B cell (primary cell): ENCODE measurements around the gene NOS1. TPM values are rescaled to one million over a fixed set of nuclear protein-coding genes. Genes with fewer than 3 reads are reported as not detected.

Source experiments
- ATAC-seq: fragments of 200-7000 bp; cut with Tn5 transposase; one replicate; pipeline ENCODE4 v1.10.0; 2021; ENCODE audit warnings: low read depth, mild to moderate bottlenecking, moderate number of reproducible peaks, moderate library complexity
- CTCF ChIA-PET: fragments of 350-600 bp; sonication (Branson Sonifier 250); formaldehyde crosslinking; loops from one replicate; lab custom pipeline; 2021; ENCODE audit warnings: antibody characterized with exemption, inconsistent platforms; lab: Charles Lee
- POLR2A ChIA-PET: fragments of 350-600 bp; sonication (Branson Sonifier 250); formaldehyde crosslinking; loops from one replicate; lab custom pipeline; 2021; ENCODE audit warnings: antibody characterized with exemption; lab: Charles Lee
- DNase-seq: peaks from one replicate; pipeline ENCODE4 v3.0.0; 2013
- H2AFZ ChIP-seq: 2 replicates; pipeline ENCODE4 v1.6.1; 2012; ENCODE audit warnings: mild to moderate bottlenecking, low read depth, low read length; ENCODE audit not compliant: insufficient read depth, poor library complexity, severe bottlenecking
- H3K27ac ChIP-seq, 2 donors: 1 replicate in 1 of 2; 2 replicates in 1 of 2; pipeline ENCODE4 v1.5.1; 2012 to 2013; ENCODE audit warnings: low read length in 2 of 2, mild to moderate bottlenecking in 2 of 2, moderate library complexity in 1 of 2
- H3K27me3 ChIP-seq, 4 experiments: fragments of 200-600 bp in 1 of 4; sonication (generic) in 1 of 4; replicated peaks in 1 of 4; 1 replicate in 2 of 4; 2 replicates in 2 of 4; pipeline versions ENCODE4 v1.6.1 to v1.7.0; 2013 to 2016; ENCODE audit warnings: low read length in 3 of 4, mild to moderate bottlenecking in 2 of 4, mixed read lengths in 1 of 4, moderate library complexity in 1 of 4; ENCODE audit not compliant: insufficient read depth in 4 of 4, control insufficient read depth in 3 of 4; ENCODE audit errors: control extremely low read depth in 1 of 4
- H3K36me3 ChIP-seq, 2 experiments: replicated peaks in 1 of 2; 1 replicate in 1 of 2; 2 replicates in 1 of 2; pipeline versions ENCODE4 v1.6.1 to v1.7.1; 2013; ENCODE audit warnings: low read length in 1 of 2; ENCODE audit not compliant: insufficient read depth in 2 of 2, control insufficient read depth in 1 of 2; ENCODE audit errors: control extremely low read depth in 1 of 2, extremely low read depth in 1 of 2
- H3K4me1 ChIP-seq, 2 donors: fragments of 200-600 bp in 1 of 2; sonication (generic) in 1 of 2; 1 replicate in 1 of 2; 2 replicates in 1 of 2; pipeline versions ENCODE4 v1.5.1 to v1.6.1; 2013 to 2017; ENCODE audit warnings: low read length in 2 of 2; ENCODE audit not compliant: control insufficient read depth in 2 of 2, insufficient read depth in 2 of 2
- H3K4me2 ChIP-seq: replicated peaks from 2 replicates; pipeline ENCODE3; 2012; ENCODE audit warnings: mild to moderate bottlenecking, low read depth, low read length; ENCODE audit not compliant: poor library complexity, severe bottlenecking
- H3K4me3 ChIP-seq, 5 experiments: fragments of 200-600 bp in 1 of 5; sonication (generic) in 1 of 5; 1 replicate in 3 of 5; 2 replicates in 2 of 5; pipeline versions ENCODE4 v1.5.1 to v1.7.0; 2011 to 2016; ENCODE audit warnings: low read length in 4 of 5, mild to moderate bottlenecking in 4 of 5, low read depth in 2 of 5, control low read depth in 1 of 5, moderate library complexity in 1 of 5; ENCODE audit not compliant: insufficient read depth in 1 of 5; ENCODE audit errors: control extremely low read depth in 1 of 5, extremely low read depth in 1 of 5
- H3K79me2 ChIP-seq: fragments of 200-600 bp; sonication (generic); one replicate; pipeline ENCODE4 v1.6.0; 2016; ENCODE audit warnings: low read length; ENCODE audit not compliant: control insufficient read depth, insufficient read depth
- H3K9ac ChIP-seq: fragments of 200-600 bp; sonication (generic); 2 replicates; pipeline ENCODE4 v1.6.1; 2017; ENCODE audit warnings: mild to moderate bottlenecking, low read length, moderate library complexity
- H3K9me3 ChIP-seq, 3 donors: one replicate each; pipeline versions ENCODE4 v1.6.1 to v1.7.1; 2013; ENCODE audit warnings: low read length in 2 of 3; ENCODE audit not compliant: control insufficient read depth in 2 of 3, insufficient read depth in 1 of 3; ENCODE audit errors: control extremely low read depth in 1 of 3
- H4K20me1 ChIP-seq: 2 replicates; pipeline ENCODE4 v1.6.0; 2012; ENCODE audit warnings: mild to moderate bottlenecking, low read length; ENCODE audit not compliant: insufficient read depth, control insufficient read depth, poor library complexity, severe bottlenecking
- H3K27ac Mint-ChIP-seq: one replicate; pipeline ENCODE4 v1.8.0; 2021; ENCODE audit warnings: mixed read lengths
- H3K27me3 Mint-ChIP-seq: one replicate; pipeline ENCODE4 v1.8.0; 2021; ENCODE audit warnings: mixed read lengths
- H3K4me1 Mint-ChIP-seq: one replicate; pipeline ENCODE4 v1.8.0; 2021; ENCODE audit warnings: mixed read lengths
- H3K4me3 Mint-ChIP-seq: one replicate; pipeline ENCODE4 v1.8.0; 2021; ENCODE audit warnings: mixed read lengths
- H3K9me3 Mint-ChIP-seq: one replicate; pipeline ENCODE4 v1.8.0; 2022; ENCODE audit warnings: mixed read lengths; ENCODE audit not compliant: insufficient read depth
- EZH2 ChIP-seq: IDR thresholded peaks from 2 replicates; pipeline ENCODE4 v1.6.1; 2012; ENCODE audit warnings: borderline replicate concordance, low read depth, mild to moderate bottlenecking, moderate library complexity, low read length; ENCODE audit not compliant: insufficient read depth, poor library complexity, severe bottlenecking
- WGBS: methylation state at CpG from one replicate; pipeline ENCODE4 v1.1.5; 2013; ENCODE audit warnings: missing lambda C conversion rate; ENCODE audit not compliant: insufficient coverage; 5-methylcytosine and 5-hydroxymethylcytosine counted together
- intact Hi-C: fragments of 100-400 bp; cut with micrococcal nuclease; formaldehyde crosslinking; loops from one replicate; pipeline ENCODE4 v1.10.0; 2022
- polyA plus RNA-seq: library from polyadenylated mRNA; depleted of rRNA; stranded (reverse); fragments of >200 nt; gene quantifications from 2 replicates; pipeline ENCODE4 v1.2.3, GENCODE V29; 2012
- total RNA-seq, 2 donors: library from RNA; stranded (reverse); fragments of 120-200 nt in 1 of 2; gene quantifications; 1 replicate in 1 of 2; 2 replicates in 1 of 2; pipeline versions ENCODE4 v1.2.3 to v1.2.4, GENCODE V29; 2013 to 2022
- TF ChIP-seq, protein P1 (sequence below): fragments of 200-600 bp; IDR thresholded peaks from one replicate; pipeline ENCODE4 v1.8.0; 2022; ENCODE audit warnings: antibody characterized with exemption, mild to moderate bottlenecking

The NOS1 gene
- total and polyA plus RNA-seq, 2 donors (not counting 1 experiment from before 2014, with no cell fraction given): not detected

DNA sequence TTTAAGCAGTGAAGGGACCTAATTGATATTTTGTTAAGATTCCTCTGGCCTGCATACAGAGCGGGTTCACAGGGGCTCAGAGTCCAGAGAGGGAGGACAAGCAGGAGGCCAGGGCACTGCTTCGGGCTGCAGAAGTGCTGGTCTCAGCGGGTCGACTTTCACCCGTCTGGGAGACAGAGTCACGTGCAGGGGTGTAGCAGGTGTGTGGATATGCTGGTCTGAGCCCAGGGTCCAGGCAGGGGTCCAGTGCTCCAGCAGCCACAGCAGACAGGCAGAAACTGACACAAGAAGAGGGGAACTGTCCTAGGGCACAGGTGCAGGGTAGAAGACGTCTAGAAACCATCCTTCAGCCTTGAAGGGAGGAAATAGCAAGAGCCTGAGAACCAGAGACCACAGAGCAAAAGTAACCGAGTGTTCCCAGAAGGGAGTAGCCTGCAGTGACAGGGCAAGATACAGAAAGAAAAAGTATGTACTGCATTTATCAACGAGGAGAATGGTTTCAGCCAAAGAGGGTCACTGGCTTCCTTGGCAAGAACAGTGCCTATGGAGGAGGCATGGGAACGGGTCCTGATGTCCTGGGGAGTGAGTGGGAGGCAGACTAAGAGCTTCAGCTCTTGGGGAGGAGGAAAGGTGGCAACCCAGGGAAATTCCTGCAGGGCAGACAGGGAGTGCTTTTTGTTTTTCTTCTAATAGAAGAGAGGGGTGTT is 199.8 kb downstream of the NOS1 start:
- no peaks in the 10 kb centered on the region for H3K9me3 ChIP-seq
- Mint-ChIP-seq H3K4me1 (no peaks in the 10 kb centered on the region), H3K4me3 (no peak overlapping the region), H3K27me3 (no peaks in the 10 kb centered on the region), H3K27ac (no peak overlapping the region), H3K9me3 (no peaks in the 10 kb centered on the region)
- H3K79me2 ChIP-seq: no peaks in the 10 kb centered on the region
- H3K36me3 ChIP-seq: peaks cover 4 to 90% of the 10 kb centered on the region in 2 experiments
- H2AFZ ChIP-seq: no peak overlapping the region
- no peak for TF ChIP-seq EZH2
- TF ChIP-seq, protein P1, sequence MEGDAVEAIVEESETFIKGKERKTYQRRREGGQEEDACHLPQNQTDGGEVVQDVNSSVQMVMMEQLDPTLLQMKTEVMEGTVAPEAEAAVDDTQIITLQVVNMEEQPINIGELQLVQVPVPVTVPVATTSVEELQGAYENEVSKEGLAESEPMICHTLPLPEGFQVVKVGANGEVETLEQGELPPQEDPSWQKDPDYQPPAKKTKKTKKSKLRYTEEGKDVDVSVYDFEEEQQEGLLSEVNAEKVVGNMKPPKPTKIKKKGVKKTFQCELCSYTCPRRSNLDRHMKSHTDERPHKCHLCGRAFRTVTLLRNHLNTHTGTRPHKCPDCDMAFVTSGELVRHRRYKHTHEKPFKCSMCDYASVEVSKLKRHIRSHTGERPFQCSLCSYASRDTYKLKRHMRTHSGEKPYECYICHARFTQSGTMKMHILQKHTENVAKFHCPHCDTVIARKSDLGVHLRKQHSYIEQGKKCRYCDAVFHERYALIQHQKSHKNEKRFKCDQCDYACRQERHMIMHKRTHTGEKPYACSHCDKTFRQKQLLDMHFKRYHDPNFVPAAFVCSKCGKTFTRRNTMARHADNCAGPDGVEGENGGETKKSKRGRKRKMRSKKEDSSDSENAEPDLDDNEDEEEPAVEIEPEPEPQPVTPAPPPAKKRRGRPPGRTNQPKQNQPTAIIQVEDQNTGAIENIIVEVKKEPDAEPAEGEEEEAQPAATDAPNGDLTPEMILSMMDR: no peak
- ATAC-seq (no peak), DNase-seq (no peak)
- intact Hi-C loops: no loop called here
- no peak overlapping the region for H3K4me3 ChIP-seq
- 91% methylated on average over 10 of the region's 10 CpGs for WGBS
- H3K4me2 ChIP-seq: no peak overlapping the region
- CTCF ChIA-PET: no interaction called here
- H3K4me1 ChIP-seq: no peaks in the 10 kb centered on the region
- POLR2A ChIA-PET: no interaction called here
- H3K27ac ChIP-seq: no peak overlapping the region
- H3K27me3 ChIP-seq: no peaks in the 10 kb centered on the region
- no peaks in the 10 kb centered on the region for H4K20me1 ChIP-seq
- no peak overlapping the region for H3K9ac ChIP-seq

DNA sequence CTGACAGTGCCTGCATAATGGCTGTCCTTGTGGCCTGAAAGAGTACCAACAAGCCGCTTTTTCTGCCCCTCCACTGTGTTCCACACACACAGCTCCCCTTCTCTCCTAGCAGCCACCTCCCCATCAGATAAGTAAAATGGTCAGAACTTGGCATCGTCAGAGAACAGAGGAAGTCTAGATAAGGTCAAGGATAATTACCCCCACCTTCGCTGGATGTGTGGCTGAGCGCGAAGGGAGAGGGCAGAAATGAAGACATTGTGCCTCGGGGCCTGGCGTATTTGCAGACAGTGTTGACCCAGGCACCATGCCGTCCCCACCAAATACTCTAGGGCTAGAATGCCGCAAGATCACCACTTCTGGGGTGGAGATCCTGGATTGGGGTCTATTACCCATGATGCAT is 201.8 kb downstream of the NOS1 start:
- H3K4me3 Mint-ChIP-seq: no peak overlapping the region
- H3K27ac Mint-ChIP-seq: no peak overlapping the region
- Histone ChIP-seq H3K4me1 (no peaks in the 10 kb centered on the region), H3K27ac (no peak overlapping the region), H2AFZ (no peak overlapping the region), H3K36me3 (peaks cover 1 to 92% of the 10 kb centered on the region in 2 experiments), H3K79me2 (no peaks in the 10 kb centered on the region), H4K20me1 (peaks cover 7% of the 10 kb centered on the region), H3K9ac (no peak overlapping the region), H3K9me3 (no peaks in the 10 kb centered on the region), H3K4me2 (no peak overlapping the region), H3K27me3 (no peaks in the 10 kb centered on the region), H3K4me3 (no peak overlapping the region)
- ChIA-PET POLR2A (no interaction called here), CTCF (no interaction called here)
- DNase-seq (no peak), ATAC-seq (no peak)
- intact Hi-C loops: no loop called here
- TF ChIP-seq, protein P1: no peak
- TF ChIP-seq EZH2: no peak
- H3K27me3 Mint-ChIP-seq: no peaks in the 10 kb centered on the region
- peaks cover 4% of the 10 kb centered on the region for H3K4me1 Mint-ChIP-seq
- H3K9me3 Mint-ChIP-seq: no peaks in the 10 kb centered on the region
- 94% methylated on average over 8 of the region's 9 CpGs for WGBS
